ENCODE measurements around the gene RELCH. TPM values are rescaled to one million over a fixed set of nuclear protein-coding genes. Genes with fewer than 3 reads are reported as not detected.

RELCH gene
- total RNA-seq, 2 experiments from 2014 or later = 19.3 to 20.0 TPM

- CTCF ChIA-PET = no interaction called here
- POLR2A ChIA-PET = no interaction called here
These were observed 58.6 kb downstream of the RELCH start for GRCh38 chr18:62245699-62246098.

- ChIA-PET CTCF (interaction anchor here (1.5 to 1.9 kb wide), 3 partner anchors 45 to 64 kb away, joined by 3 to 9 read pairs (median 4); no protein-coding TSS in a partner anchor), POLR2A (no interaction called here)
These were observed 61.3 kb downstream of the RELCH start for GRCh38 chr18:62248313-62248712.

- POLR2A ChIA-PET = no interaction called here
- CTCF ChIA-PET = interaction anchor here (0.8 to 2.1 kb wide), 6 partner anchors 46 to 176 kb away, joined by 3 to 9 read pairs (median 6); partner anchors contain the start of genes PIGN and RELCH
These were observed 62.5 kb downstream of the RELCH start for GRCh38 chr18:62249478-62250097.

- POLR2A ChIA-PET = no interaction called here
- CTCF ChIA-PET = interaction anchor here (1.8 to 2.1 kb wide), 2 partner anchors 64 to 68 kb away, joined by 6 to 8 read pairs; partner anchors contain the start of genes PIGN and RELCH
These were observed 63.4 kb downstream of the RELCH start for GRCh38 chr18:62250475-62250874.

GRCh38 chr18:62258093-62258492 lies 71.0 kb downstream of the RELCH start:
- ChIA-PET CTCF (no interaction called here), POLR2A (no interaction called here)

GRCh38 chr18:62258616-62259015 lies 71.6 kb downstream of the RELCH start:
- CTCF ChIA-PET = no interaction called here
- POLR2A ChIA-PET = no interaction called here

GRCh38 chr18:62262061-62262460 lies 75.0 kb downstream of the RELCH start:
- CTCF ChIA-PET = no interaction called here
- POLR2A ChIA-PET = no interaction called here

GRCh38 chr18:62264984-62265383 lies 77.9 kb downstream of the RELCH start:
- ChIA-PET POLR2A (no interaction called here), CTCF (interaction anchor here (1.0 kb wide), 1 partner anchor 66 kb away, joined by 3 read pairs; no protein-coding TSS in a partner anchor)

GRCh38 chr18:62277045-62277444 lies 90.0 kb downstream of the RELCH start:
- POLR2A ChIA-PET = no interaction called here
- CTCF ChIA-PET = no interaction called here

GRCh38 chr18:62279561-62279960 lies 92.5 kb downstream of the RELCH start:
- ChIA-PET CTCF (no interaction called here), POLR2A (no interaction called here)

- ChIA-PET CTCF (no interaction called here), POLR2A (no interaction called here)
These were observed 93.0 kb downstream of the RELCH start for GRCh38 chr18:62280058-62280457.

GRCh38 chr18:62280786-62281185 lies 93.7 kb downstream of the RELCH start:
- ChIA-PET CTCF (no interaction called here), POLR2A (no interaction called here)

GRCh38 chr18:62281684-62282083 lies 94.6 kb downstream of the RELCH start:
- ChIA-PET CTCF (interaction anchor here (0.7 kb wide), 1 partner anchor 42 kb away, joined by 3 read pairs; no protein-coding TSS in a partner anchor), POLR2A (no interaction called here)

GRCh38 chr18:62282188-62282629 lies 95.2 kb downstream of the RELCH start:
- CTCF ChIA-PET = no interaction called here

GRCh38 chr18:62284637-62285036 lies 97.6 kb downstream of the RELCH start:
- POLR2A ChIA-PET = no interaction called here
- CTCF ChIA-PET = no interaction called here

More at GRCh38 chr18:62282188-62282629, 95.2 kb downstream of the RELCH start:
- POLR2A ChIA-PET = no interaction called here

GRCh38 chr18:62285281-62285680 lies 98.2 kb downstream of the RELCH start:
- ChIA-PET POLR2A (no interaction called here), CTCF (no interaction called here)

- ChIA-PET POLR2A (no interaction called here), CTCF (no interaction called here)
These were observed 101.0 kb downstream of the RELCH start for GRCh38 chr18:62287781-62288664.

- POLR2A ChIA-PET = no interaction called here
- CTCF ChIA-PET = no interaction called here
These were observed 101.6 kb downstream of the RELCH start for GRCh38 chr18:62288665-62289008.

- CTCF ChIA-PET = no interaction called here
- POLR2A ChIA-PET = no interaction called here
These were observed 102.0 kb downstream of the RELCH start for GRCh38 chr18:62289047-62289446.

- POLR2A ChIA-PET = no interaction called here
- CTCF ChIA-PET = no interaction called here
These were observed 107.0 kb downstream of the RELCH start for GRCh38 chr18:62294073-62294472.

GRCh38 chr18:62300359-62300963 lies 113.4 kb downstream of the RELCH start:
- ChIA-PET POLR2A (no interaction called here), CTCF (no interaction called here)

Measured in activated CD8-positive, alpha-beta memory T cell treated with anti-CD3 and anti-CD28 coated beads for 36 hours (primary cell).